Measurements from ENCODE around the gene KTI12.

DNA sequence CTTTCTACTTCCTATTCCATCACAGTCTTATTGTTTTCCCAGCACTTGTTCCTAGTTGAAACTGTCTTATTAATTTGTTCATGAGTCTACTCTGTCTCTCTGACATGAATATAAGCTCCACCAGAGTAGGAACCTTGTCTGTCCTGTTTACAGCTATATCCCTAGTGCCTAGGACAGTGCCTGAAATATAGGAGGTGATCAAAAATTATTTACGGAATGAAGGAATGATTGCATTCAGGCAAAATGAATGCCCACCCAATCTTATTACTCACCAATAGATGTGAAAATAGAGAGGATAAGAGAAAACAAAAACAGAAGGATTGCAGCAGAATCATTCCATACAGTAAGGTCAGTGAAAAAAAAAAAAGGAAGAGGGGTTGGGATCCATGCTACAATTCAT lies 20.3 kb upstream of the KTI12 start:
- TF ChIP-seq EZH2phosphoT487 (IDR thresholded peaks at IDR 0.05; ENCODE audit: insufficient read depth, low read depth) (no peak), EZH2 (IDR thresholded peaks at IDR 0.05; ENCODE audit: insufficient read depth, poor library complexity, severe bottlenecking) (no peak)

Data from GM23248 (cell line).